ENCODE data around the gene CDKL1. TPM values are rescaled to one million over a fixed set of nuclear protein-coding genes. Genes with fewer than 3 reads are reported as not detected.

CDKL1 gene
- total RNA-seq, result 13.1 and 14.5 TPM in 2 replicates

GRCh38 chr14:50396631-50397389, at the start of gene CDKL1:
TSS of gene CDKL1 (minus strand) at chr14:50396881. CDS start at chr14:50395868, 1,013 bp downstream.

GRCh38 chr14:50311972-50312733, 84.5 kb downstream of the CDKL1 start, which contains the start of the genes DMAC2L and L2HGDH:
TSS of gene DMAC2L (plus strand) at chr14:50312324. CDS start at chr14:50321488, 9,164 bp downstream.
TSS of gene L2HGDH (minus strand) at chr14:50312229. CDS start at chr14:50312150, 79 bp downstream.

Other genes with a start within 250 kb of the CDKL1 start
- 17.2 and 23.3 TPM in 2 replicates for gene SOS2, start 165.3 kb downstream of the CDKL1 start, total RNA-seq
- gene L2HGDH, start 84.7 kb downstream of the CDKL1 start, total RNA-seq, result 3.7 and 3.9 TPM in 2 replicates
- 4.3 and 6.1 TPM in 2 replicates for gene DMAC2L, start 84.6 kb downstream of the CDKL1 start, total RNA-seq
- 32.1 and 57.3 TPM in 2 replicates for gene MAP4K5, start 135.7 kb upstream of the CDKL1 start, total RNA-seq
- 0.81 and 1.4 TPM in 2 replicates for gene ATL1, start 163.3 kb upstream of the CDKL1 start, total RNA-seq